H54 (cell line): ENCODE data around the gene TRNP1.
A peak's percentile ranks its signal among the peaks of the same experiment; 100 is the strongest.

Source experiments
- DNase-seq: peaks from one replicate; pipeline ENCODE4 v3.0.0; 2011; ENCODE audit warnings: low spot score, mixed read lengths; ENCODE audit not compliant: insufficient read length
- FAIRE-seq: peaks from 3 replicates; lab custom pipeline; 2011; peaks lifted over from hg19 to GRCh38; lab: Jason Lieb, UNC
- POLR2A ChIP-seq: IDR thresholded peaks from 2 replicates; pipeline ENCODE4 v1.6.1; 2011; ENCODE audit warnings: low read depth, mild to moderate bottlenecking, low read length

The TRNP1 gene

DNA sequence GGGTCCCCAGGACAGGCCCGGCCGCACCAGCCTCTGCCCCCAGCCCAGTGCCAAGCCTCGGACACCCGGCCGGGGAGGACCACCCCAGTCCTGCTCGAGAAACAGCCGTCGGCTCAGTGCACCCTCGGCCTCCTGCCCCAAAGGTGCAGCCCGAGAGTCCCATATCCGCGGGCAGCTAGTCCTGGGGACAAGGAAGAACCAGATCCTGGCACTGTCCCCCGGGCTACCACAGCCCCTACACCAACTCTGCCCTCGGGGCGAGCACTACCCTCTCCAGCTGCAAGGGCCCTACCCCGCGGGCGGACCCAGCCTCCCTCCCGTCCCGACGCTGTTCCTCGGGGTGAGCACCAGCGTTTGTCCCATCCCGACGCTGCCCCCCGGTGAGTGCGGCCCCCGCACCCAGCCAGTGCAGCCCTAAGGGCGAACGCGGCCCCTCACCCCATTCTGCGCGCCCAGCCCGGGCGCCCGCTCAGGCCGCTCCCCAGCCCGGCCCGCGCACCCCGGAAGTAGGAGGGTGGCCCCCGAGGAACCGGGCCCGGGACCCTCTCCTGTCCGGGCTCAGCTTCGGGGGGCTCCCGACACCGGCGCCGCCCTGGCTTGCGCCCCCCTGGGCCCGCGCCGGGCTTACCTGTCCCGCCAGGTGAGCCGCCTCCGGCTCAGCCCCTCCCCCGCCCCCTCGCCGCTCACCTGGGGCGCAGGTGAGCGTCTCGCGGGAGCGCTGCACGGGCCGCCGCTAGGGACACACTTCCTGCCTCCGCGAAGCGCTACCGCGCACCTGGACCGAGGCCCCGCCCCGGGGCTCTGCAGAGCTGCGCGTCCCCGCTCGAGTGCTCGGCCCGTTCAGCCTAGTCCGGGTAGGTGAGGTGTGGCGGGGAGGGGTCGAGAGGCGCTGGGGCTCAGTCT lies 33.5 kb upstream of the TRNP1 start, which contains the start of gene KDF1:
Gene KDF1 (minus strand): TSS at position 747 of the 903 bp plus-strand sequence. CDS start 8,088 bp downstream, outside the sequence.
- no peak for FAIRE-seq
- no peak for TF ChIP-seq POLR2A
- DNase-seq: no peak

DNA sequence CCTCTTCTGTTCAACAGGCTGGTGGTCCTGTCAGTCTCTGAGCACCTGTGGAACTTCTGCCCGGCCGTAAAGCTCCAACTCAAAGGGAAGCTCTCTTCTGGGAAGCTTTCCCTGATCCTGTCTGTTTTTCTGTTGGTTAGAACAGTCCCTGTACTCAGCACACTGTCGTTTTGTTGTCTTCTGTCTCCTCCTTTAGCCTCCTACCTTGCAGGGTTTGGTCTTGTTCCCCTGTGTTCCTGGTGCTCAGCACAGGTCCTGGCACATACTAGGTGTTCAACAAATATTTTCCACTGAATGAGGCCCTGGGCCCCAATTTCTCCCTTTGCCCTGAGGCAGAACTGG lies 32.9 kb upstream of the TRNP1 start:
- TF ChIP-seq POLR2A: no peak
- FAIRE-seq (no peak), DNase-seq (no peak)

DNA sequence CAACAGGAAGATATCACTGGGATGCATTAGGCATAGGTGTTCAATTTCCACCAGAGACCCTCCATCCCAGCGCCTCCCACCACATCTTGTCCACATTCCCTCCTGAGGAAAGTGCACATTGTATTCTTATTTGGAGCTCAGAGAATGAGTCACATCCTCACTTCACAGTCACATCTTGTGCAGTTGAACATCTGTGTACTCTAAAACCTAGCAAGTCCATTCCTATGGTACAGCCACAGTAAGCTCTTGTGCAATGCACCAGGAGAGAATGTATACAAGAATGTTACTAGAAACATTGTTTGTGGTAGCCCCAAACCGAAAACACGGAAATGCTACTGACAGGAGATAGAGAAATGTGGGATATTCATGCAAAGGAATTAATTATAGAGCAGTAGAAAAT lies 31.7 kb upstream of the TRNP1 start:
- FAIRE-seq (peak; percentile 96), DNase-seq (peak; percentile 62)
- no peak for TF ChIP-seq POLR2A

DNA sequence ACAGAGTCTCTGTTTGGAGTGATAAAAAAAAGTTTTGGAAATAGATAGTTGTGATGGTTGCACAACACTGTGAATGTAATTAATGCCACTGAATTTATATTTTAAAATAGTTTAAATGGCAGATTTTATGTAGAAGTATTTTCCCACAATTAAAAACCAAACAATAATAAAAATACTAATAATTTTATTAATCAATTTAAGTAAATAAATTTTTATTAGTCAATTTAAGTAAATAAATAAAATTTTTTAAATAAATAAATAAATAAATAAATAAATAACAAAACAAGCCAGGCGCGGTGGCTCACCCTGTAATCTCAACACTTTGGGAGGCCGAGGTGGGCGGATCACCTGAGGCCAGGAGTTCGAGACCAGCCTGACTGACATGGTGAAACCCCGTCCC lies 28.3 kb upstream of the TRNP1 start:
- DNase-seq: no peak
- no peak for FAIRE-seq
- TF ChIP-seq POLR2A: no peak

DNA sequence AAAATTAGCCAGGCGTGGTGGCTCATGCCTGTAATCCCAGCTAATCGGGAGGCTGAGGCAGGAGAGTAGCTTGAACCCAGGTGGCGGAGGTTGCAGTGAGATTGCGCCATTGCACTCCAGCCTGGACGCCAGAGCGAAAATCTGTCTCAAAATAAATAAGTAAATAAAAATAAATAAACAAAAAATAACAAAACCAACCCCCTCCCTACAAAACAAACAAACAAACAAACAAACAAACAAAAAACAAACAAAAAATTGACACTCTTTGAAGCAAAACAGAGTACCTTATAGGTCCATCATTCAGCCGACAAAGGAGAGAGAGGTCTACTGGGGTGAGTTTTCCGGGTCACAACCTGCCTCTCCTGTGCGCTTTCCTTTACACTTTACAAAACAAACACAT lies 27.9 kb upstream of the TRNP1 start:
- no peak for TF ChIP-seq POLR2A
- no peak for FAIRE-seq
- no peak for DNase-seq

DNA sequence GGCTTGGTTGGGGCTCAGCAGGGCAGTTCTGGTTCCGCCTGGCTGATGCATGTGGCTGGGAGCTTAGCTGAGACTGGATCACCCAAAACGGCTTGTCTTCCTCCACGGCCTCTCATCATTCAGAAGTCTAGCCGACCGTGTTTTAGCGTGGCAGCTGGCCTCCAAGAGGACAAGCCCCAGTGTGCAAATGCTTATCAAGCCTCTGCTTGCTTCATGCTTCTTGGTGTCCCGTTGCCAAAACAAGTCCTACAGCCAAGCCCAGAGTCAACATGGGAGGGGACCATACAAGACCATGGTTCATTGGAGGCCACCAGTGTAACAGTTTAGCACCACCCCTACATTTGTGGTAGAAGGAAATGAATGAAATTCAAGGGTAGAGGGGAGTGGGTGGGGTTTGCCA lies 22.7 kb upstream of the TRNP1 start:
- TF ChIP-seq POLR2A: no peak
- FAIRE-seq: no peak
- DNase-seq: no peak

DNA sequence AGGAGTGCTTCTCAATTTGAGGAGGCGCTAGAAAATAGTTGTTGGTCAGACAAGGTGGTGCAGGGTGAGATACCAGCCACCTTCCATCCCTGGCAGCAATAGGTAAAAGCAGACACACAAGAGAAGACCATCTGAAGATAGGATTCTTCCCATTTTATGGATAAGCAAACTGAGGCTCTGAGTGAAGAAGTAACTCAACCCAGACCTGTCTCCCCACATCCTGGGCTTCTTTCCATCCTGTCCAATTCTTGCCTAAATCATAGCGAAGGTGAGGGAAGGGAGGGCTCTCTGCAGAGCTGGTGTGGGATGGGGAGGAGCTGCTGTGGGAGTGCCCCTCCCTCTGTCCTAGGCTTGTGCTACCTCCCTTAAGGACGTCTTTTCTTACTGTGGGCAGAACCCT lies 21.9 kb upstream of the TRNP1 start:
- DNase-seq (no peak), FAIRE-seq (no peak)
- no peak for TF ChIP-seq POLR2A

DNA sequence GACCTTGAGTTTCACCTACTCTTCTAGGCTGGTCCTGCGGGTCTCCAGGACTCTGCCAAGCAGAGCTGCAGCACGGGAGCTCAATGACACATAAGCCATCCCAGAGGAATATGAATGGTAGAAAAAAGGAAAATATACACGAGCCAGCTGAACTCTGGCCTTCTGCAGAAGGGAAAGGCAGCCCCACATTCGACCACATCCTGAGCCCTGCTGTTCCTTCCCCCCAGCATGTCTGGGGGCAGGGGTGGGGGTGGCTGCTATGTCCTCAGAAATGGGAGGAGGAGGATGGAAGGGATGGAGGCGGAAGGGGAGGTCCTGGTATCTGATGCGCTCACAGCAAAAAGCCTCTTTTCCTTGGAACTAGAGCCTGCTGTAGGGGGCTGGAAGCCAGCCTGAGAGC lies 21.1 kb upstream of the TRNP1 start:
- DNase-seq (no peak), FAIRE-seq (no peak)
- TF ChIP-seq POLR2A: no peak

DNA sequence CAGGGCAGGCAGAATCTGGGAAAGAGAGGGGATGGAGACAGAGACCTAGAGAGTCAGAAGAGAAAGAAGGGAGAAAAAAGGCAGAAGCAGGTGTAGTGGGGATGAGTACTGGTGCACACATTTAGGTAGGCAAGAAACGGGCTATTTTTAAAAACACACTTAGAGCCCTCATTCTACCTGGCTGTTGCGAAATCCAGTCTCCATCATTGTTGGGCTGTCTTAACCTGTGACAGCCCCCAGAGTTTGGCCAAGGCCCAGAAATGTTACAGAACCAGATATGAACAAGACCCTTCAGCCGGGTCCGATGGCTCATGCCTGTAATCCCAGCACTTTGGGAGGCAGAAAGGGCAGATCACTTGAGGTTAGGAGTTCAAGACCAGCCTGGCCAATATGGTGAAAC lies 20.7 kb upstream of the TRNP1 start:
- no peak for DNase-seq
- no peak for FAIRE-seq
- TF ChIP-seq POLR2A: no peak

DNA sequence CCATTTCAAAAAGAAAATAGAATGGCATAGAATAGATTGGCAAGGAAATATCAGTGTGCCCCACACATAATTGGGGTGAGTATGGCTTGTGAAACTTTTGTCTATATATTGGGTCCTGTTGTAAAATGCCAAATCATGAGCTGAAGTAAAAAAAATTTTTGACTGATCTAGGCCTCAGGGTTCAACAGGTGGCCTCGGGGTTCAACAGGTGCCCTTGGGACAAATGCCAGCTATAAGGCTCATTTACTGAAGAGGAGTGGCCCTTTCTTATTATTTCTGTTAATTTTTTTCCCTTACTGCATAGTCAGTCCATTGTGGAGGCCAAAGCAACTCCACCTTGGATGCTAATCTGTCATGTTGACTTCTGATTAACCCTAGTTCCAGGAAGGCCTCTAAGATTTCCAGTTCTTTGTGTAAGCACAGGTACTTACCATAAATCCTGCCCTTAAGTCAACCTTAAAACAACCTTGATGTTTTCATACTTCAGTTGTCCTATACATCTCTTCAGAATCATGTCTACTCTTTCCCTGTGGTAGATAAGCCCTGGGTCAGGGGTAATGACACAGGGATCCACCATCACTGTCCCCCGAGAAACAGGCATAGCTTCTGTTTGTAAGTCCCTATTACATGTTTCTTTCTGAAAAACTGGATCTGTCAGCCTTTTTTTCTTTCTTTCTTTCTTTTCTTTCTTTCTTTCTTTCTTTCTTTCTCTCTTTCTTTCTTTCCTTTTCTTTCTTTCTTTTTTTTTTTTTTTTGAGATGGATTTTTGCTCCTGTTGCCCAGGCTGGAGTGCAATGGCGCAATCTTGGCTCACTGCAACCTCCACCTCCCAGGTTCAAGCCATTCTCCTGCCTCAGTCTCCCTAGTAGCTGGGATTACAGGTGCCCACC lies 16.6 kb upstream of the TRNP1 start:
- TF ChIP-seq POLR2A: no peak
- FAIRE-seq (no peak), DNase-seq (no peak)

DNA sequence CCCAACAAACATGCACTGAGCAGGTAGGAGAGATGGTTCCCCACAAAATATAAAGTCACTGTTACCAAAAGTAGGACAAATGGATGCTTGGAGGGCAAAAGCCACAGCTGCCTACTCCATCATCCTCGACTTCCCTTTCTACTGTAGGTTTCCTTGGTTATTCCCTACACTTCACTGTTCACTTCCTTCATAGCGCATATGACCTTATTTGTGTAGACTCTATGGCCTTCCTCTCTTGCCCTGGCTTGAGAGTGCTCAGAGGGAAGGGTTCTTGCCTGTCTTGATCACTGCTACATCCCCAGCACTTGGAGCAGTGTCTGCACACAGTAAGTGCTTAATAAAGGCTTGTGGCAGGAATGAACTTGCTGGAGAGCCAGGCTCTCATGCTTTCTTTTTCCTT lies 14.6 kb upstream of the TRNP1 start:
- FAIRE-seq: no peak
- TF ChIP-seq POLR2A: no peak
- DNase-seq: no peak

DNA sequence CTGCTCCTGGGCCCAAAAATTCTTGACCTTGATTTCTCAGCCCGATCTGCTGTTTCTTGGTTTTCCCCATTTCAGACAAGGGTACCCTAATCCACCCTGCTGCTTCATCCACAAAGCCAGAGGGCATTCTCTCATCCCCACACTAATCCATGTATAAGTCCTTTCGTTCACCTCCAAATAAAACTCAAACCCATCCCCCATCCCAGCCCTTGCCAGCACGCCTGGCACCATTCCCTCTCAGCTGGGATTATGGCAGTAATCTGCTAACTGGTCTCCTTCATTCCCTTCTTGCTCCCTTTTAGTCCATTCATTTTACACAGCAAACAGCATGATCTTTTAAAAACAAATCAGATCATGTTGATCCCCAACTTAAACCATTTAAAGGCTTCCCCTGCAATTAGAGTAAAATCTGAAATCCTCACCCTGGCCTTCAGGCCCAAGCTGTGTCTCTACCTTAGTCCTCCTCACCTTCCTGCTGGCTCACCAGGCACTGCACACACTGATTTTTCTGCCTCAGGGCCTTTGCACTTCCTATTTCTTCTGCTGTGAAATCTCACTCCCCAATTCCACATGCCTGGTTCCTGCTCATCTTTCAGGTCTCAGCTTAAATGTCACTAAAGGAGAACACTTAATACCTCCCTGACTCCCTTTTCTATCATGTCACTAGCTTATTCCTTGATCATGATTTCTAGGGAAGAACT lies 12.2 kb upstream of the TRNP1 start:
- FAIRE-seq: no peak
- no peak for DNase-seq

DNA sequence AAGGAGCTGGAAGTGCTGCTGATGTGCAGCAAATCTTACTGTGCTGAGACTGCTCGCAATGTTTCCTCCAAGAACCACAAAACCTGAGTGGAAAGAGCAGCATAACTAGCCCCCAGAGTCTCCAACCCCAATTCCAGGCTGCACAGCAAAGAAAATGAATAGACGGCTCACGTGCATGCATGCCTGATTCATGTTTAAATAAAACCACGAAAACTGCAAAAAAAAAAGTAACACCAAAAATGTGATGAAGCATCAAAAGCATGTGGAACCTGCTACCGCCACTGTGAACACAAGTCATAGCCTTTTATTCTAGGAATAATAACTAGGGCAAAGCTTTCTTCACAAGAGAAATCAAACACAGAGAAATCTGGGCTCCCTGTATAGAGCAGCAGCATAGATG lies 9.6 kb upstream of the TRNP1 start:
- TF ChIP-seq POLR2A: no peak
- no peak for FAIRE-seq
- DNase-seq: no peak

More for the DNA sequence above, 12.2 kb upstream of the TRNP1 start:
- TF ChIP-seq POLR2A: no peak

DNA sequence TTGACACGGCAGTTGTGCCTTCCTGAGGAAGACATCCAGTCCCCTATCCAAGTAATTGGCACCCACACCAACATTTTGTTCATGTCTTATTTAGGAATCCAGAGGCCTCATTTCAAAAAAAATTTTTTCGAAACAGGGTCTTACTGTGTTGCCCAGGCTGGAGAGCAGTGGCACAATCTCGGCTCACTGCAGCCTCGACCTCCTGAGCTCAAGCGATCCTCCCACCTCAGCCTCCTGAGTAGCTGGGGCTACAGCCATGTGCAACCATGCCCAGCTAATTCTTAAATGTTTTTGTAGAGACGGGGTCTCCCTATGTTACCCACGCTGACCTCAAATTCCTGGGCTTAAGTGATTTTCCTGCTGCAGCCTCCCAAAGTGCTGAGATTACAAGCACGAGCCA lies 9.2 kb upstream of the TRNP1 start:
- no peak for TF ChIP-seq POLR2A
- DNase-seq (no peak), FAIRE-seq (no peak)
